Loucy (cell line): Measurements from ENCODE around the gene SYNJ2.

Source experiments
- H2AFZ ChIP-seq: fragments of 200-600 bp; sonication (generic); 2 replicates; pipeline ENCODE4 v1.6.0; 2016; ENCODE audit warnings: antibody characterized with exemption, mild to moderate bottlenecking, low read length, moderate library complexity
- H3F3A ChIP-seq: fragments of 200-600 bp; 2 replicates; pipeline ENCODE4 v1.6.0; 2016; ENCODE audit warnings: antibody characterized with exemption, low read depth, mild to moderate bottlenecking
- H3K27me3 ChIP-seq: fragments of 200-600 bp; sonication (generic); 2 replicates; pipeline ENCODE4 v1.6.1; 2014; ENCODE audit warnings: low read length, mild to moderate bottlenecking; ENCODE audit not compliant: insufficient read depth, poor library complexity, severe bottlenecking
- H3K36me3 ChIP-seq: fragments of 200-600 bp; sonication (generic); 2 replicates; pipeline ENCODE4 v1.6.1; 2016; ENCODE audit warnings: low read length; ENCODE audit not compliant: insufficient read depth
- H3K4me1 ChIP-seq: fragments of 200-600 bp; sonication (generic); 2 replicates; pipeline ENCODE4 v1.5.1; 2014; ENCODE audit warnings: low read length, mild to moderate bottlenecking; ENCODE audit not compliant: insufficient read depth, poor library complexity, severe bottlenecking
- H3K4me2 ChIP-seq: fragments of 200-600 bp; sonication (generic); 2 replicates; pipeline ENCODE4 v1.6.0; 2014; ENCODE audit warnings: antibody characterized with exemption, low read length, low read depth, mild to moderate bottlenecking; ENCODE audit not compliant: poor library complexity, severe bottlenecking
- H3K4me3 ChIP-seq: fragments of 200-600 bp; sonication (generic); 2 replicates; pipeline ENCODE4 v1.5.1; 2014; ENCODE audit warnings: low read length, mild to moderate bottlenecking, mixed read lengths; ENCODE audit not compliant: poor library complexity, severe bottlenecking
- H3K79me2 ChIP-seq: fragments of 200-600 bp; sonication (generic); 2 replicates; pipeline ENCODE4 v1.6.1; 2014; ENCODE audit warnings: low read length; ENCODE audit not compliant: insufficient read depth
- H3K9ac ChIP-seq: fragments of 200-600 bp; sonication (generic); 2 replicates; pipeline ENCODE4 v1.6.0; 2014; ENCODE audit warnings: mild to moderate bottlenecking, low read depth, low read length, moderate library complexity; ENCODE audit not compliant: poor library complexity, severe bottlenecking
- H3K9me2 ChIP-seq: fragments of 200-600 bp; sonication (generic); replicated peaks from 2 replicates; pipeline ENCODE4 v1.6.1; 2016; ENCODE audit warnings: low read depth, low read length, mixed read lengths
- H3K9me3 ChIP-seq: fragments of 200-600 bp; sonication (generic); 2 replicates; pipeline ENCODE4 v1.6.1; 2014; ENCODE audit warnings: mild to moderate bottlenecking, antibody characterized with exemption, low read length, low read depth; ENCODE audit not compliant: insufficient read depth
- H4K20me1 ChIP-seq: fragments of 200-600 bp; sonication (generic); 2 replicates; pipeline ENCODE4 v1.6.0; 2014; ENCODE audit warnings: antibody characterized with exemption, low read length, mild to moderate bottlenecking; ENCODE audit not compliant: insufficient read depth, poor library complexity, severe bottlenecking
- EZH2phosphoT487 ChIP-seq: fragments of 200-600 bp; IDR thresholded peaks from 2 replicates; pipeline ENCODE4 v1.6.1; 2018; ENCODE audit warnings: antibody characterized with exemption, mild to moderate bottlenecking, moderate library complexity, borderline replicate concordance
- TF ChIP-seq, protein P1 (sequence below): fragments of 200-600 bp; sonication (generic); conservative IDR thresholded peaks from 2 replicates; pipeline ENCODE4 v1.5.1; 2014; ENCODE audit warnings: mild to moderate bottlenecking, antibody characterized with exemption, low read length

Gene SYNJ2

DNA sequence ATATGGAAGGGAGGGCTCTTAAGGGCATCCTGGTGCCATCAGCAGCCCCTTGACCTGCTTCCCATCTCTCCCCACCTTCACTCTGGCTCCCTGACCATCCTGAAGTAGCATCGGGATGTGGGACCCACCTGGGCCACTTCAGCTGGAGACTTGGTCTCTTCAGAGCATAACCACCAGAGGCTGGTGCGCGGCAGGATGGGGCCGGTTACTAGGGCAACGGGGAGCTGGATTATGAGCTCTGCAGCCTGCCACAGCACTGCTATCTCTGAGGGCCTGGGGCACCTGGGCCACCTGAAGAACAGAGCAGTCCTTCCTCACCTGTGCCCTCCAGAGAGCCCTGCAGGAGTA is 79.7 kb downstream of the SYNJ2 start:
- Histone ChIP-seq H3K27me3 (no peaks in the 10 kb centered on the region), H3K9me2 (no peaks in the 10 kb centered on the region), H4K20me1 (no peaks in the 10 kb centered on the region), H3K4me1 (peaks cover 15% of the 10 kb centered on the region), H3K4me3 (no peak overlapping the region), H3K9me3 (no peaks in the 10 kb centered on the region), H3K4me2 (no peak overlapping the region), H3K79me2 (no peaks in the 10 kb centered on the region), H3K36me3 (peaks cover 18% of the 10 kb centered on the region; the same call in 1 of the 2 replicates), H2AFZ (no peak overlapping the region), H3F3A (no peaks in the 10 kb centered on the region), H3K9ac (no peak overlapping the region)
- TF ChIP-seq, protein P1, sequence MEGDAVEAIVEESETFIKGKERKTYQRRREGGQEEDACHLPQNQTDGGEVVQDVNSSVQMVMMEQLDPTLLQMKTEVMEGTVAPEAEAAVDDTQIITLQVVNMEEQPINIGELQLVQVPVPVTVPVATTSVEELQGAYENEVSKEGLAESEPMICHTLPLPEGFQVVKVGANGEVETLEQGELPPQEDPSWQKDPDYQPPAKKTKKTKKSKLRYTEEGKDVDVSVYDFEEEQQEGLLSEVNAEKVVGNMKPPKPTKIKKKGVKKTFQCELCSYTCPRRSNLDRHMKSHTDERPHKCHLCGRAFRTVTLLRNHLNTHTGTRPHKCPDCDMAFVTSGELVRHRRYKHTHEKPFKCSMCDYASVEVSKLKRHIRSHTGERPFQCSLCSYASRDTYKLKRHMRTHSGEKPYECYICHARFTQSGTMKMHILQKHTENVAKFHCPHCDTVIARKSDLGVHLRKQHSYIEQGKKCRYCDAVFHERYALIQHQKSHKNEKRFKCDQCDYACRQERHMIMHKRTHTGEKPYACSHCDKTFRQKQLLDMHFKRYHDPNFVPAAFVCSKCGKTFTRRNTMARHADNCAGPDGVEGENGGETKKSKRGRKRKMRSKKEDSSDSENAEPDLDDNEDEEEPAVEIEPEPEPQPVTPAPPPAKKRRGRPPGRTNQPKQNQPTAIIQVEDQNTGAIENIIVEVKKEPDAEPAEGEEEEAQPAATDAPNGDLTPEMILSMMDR, result no peak
- no peak for TF ChIP-seq EZH2phosphoT487

DNA sequence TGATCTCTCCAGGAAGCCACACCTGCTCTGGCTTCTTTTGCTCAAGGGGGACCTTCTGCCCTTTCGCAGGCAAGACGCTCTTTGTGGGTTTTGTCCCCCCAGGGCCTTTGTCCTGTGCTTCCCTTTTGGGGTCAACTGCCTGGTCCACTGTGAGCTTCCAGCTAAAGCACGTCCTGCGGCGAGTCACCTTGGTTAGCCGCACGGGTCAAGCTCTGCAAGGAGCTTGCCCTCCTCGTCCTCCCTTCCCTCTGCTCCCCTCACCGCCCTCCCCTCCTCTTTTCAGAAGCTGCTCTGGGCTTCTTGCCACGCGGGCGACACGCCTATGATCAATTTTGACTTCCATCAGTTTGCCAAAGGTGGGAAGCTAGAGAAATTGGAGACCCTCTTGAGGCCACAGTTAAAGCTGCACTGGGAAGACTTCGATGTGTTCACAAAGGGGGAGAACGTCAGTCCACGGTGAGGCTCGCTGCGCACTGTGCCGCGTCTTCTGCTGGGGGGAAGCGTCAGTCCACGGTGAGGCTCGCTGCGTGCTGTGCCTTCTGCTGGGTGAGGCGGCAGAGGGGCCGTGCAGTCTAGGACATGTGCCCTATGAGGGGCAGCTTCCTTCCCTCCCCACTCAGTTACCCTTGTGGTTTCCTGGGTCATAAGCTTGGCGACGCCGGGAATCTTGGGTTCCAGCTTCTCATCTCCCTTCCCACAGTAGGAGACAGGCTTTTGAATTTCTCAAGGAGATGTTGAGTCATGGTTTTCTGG is 80.2 kb downstream of the SYNJ2 start:
- Histone ChIP-seq H3K36me3 (peaks cover 17% of the 10 kb centered on the region; the same call in 1 of the 2 replicates), H3K4me2 (no peak overlapping the region), H3F3A (no peaks in the 10 kb centered on the region), H3K79me2 (no peaks in the 10 kb centered on the region), H3K9me3 (no peaks in the 10 kb centered on the region), H3K4me3 (no peak overlapping the region), H3K4me1 (peaks cover 15% of the 10 kb centered on the region), H4K20me1 (no peaks in the 10 kb centered on the region), H3K27me3 (no peaks in the 10 kb centered on the region), H2AFZ (no peak overlapping the region), H3K9ac (no peak overlapping the region), H3K9me2 (no peaks in the 10 kb centered on the region)
- no peak for TF ChIP-seq EZH2phosphoT487
- TF ChIP-seq, protein P1, result no peak

DNA sequence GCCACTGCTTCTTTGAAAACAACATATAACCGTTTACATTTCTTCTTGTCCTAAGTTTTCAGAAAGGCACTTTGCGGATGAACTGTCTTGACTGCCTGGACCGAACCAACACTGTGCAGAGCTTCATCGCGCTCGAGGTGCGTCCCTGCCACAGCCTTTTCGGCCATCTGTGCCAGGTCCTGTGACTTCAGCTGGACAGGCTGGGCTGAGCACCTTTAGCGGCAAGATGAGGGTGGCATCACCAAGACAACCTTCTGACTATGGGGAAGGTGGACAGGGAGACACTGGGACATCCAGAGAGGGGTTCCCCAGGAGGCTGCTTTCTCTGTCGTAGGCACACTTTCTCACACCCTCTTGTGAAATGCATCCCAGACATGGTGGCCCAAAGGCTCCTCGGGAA is 82.1 kb downstream of the SYNJ2 start:
- Histone ChIP-seq H3K9me3 (no peaks in the 10 kb centered on the region), H3K79me2 (no peaks in the 10 kb centered on the region), H3K4me3 (no peak overlapping the region), H3K9me2 (no peaks in the 10 kb centered on the region), H3K36me3 (peaks cover 17% of the 10 kb centered on the region; the same call in 1 of the 2 replicates), H3K4me2 (no peak overlapping the region), H4K20me1 (no peaks in the 10 kb centered on the region), H3K9ac (no peak overlapping the region), H3K4me1 (peaks cover 18% of the 10 kb centered on the region), H3K27me3 (no peaks in the 10 kb centered on the region), H2AFZ (no peak overlapping the region), H3F3A (no peaks in the 10 kb centered on the region)
- TF ChIP-seq, protein P1, result no peak
- TF ChIP-seq EZH2phosphoT487, result no peak
